Measurements from ENCODE around the gene ORC2.

Gene ORC2

GRCh38 chr2:200878289-200878880 lies 85.1 kb downstream of the ORC2 start:
- Histone ChIP-seq H3K9ac (ENCODE audit: low read depth, low read length) (no peak overlapping the region), H3K9me3 (replicated peaks; ENCODE audit: low read length) (no peaks in the 10 kb centered on the region), H3K4me1 (ENCODE audit: control insufficient read depth, insufficient read depth, low read length) (no peaks in the 10 kb centered on the region), H3K4me3 (ENCODE audit: low read length) (no peak overlapping the region), H3K4me2 (ENCODE audit: low read length) (no peak overlapping the region), H3K36me3 (ENCODE audit: insufficient read depth, low read length) (peaks cover 46% of the 10 kb centered on the region), H3K27me3 (ENCODE audit: control insufficient read depth, insufficient read depth, low read length) (no peaks in the 10 kb centered on the region)

DNA sequence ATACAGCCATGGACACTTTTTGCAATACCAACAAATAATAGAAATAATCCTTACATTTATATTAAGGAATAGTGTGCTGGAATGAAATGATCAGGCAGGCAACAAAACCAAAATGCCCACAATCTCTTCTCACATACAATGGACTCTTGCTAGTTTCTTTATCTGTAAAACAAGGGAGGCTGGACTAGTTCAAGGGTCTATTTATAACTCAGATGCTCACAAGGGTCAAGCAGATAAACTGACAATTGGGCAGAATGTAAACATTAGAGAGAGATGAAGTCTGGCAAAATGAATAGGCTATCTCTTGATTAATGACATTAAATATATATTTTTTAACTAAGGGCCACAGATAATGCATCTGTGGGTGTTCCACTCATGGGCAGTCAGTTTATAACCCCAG lies 86.0 kb downstream of the ORC2 start:
- Histone ChIP-seq H3K36me3 (ENCODE audit: insufficient read depth, low read length) (peaks cover 48% of the 10 kb centered on the region), H3K9ac (ENCODE audit: low read depth, low read length) (no peak overlapping the region), H3K27me3 (ENCODE audit: control insufficient read depth, insufficient read depth, low read length) (no peaks in the 10 kb centered on the region), H3K4me2 (ENCODE audit: low read length) (no peak overlapping the region), H3K4me1 (ENCODE audit: control insufficient read depth, insufficient read depth, low read length) (no peaks in the 10 kb centered on the region), H3K4me3 (ENCODE audit: low read length) (no peak overlapping the region), H3K9me3 (replicated peaks; ENCODE audit: low read length) (no peaks in the 10 kb centered on the region)

GRCh38 chr2:200873560-200873959 lies 89.9 kb downstream of the ORC2 start:
- H3K4me3 ChIP-seq (ENCODE audit: low read length), result no peak overlapping the region
- H3K9ac ChIP-seq (ENCODE audit: low read depth, low read length), result no peak overlapping the region
- no peaks in the 10 kb centered on the region for H3K9me3 ChIP-seq (replicated peaks; ENCODE audit: low read length)
- no peaks in the 10 kb centered on the region for H3K4me1 ChIP-seq (ENCODE audit: control insufficient read depth, insufficient read depth, low read length)
- H3K27me3 ChIP-seq (ENCODE audit: control insufficient read depth, insufficient read depth, low read length), result no peaks in the 10 kb centered on the region
- H3K4me2 ChIP-seq (ENCODE audit: low read length), result no peak overlapping the region
- H3K36me3 ChIP-seq (ENCODE audit: insufficient read depth, low read length), result peaks cover 35% of the 10 kb centered on the region

DNA sequence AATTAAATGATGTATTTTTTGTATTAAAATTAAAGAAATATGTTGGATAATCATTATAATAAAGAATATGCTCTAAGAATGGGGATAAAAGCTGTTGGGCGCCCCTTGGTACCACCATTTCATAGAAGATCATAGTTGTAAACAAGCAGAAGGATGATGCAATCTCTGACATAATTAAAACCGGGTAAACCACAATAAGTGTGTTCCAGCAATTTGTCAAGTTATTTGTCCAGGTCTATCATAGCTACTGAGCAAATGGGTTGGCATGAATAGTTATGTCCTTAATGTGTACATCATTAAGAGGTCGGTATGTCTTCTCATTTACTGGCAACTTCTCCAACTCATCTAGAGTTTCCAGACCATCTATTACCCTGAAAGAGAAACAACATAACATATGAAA lies 92.3 kb downstream of the ORC2 start:
- no peak overlapping the region for H3K4me2 ChIP-seq (ENCODE audit: low read length)
- peaks cover 5% of the 10 kb centered on the region for H3K4me1 ChIP-seq (ENCODE audit: control insufficient read depth, insufficient read depth, low read length)
- H3K36me3 ChIP-seq (ENCODE audit: insufficient read depth, low read length), result peaks cover 28% of the 10 kb centered on the region
- H3K27me3 ChIP-seq (ENCODE audit: control insufficient read depth, insufficient read depth, low read length), result no peaks in the 10 kb centered on the region
- H3K9ac ChIP-seq (ENCODE audit: low read depth, low read length), result no peak overlapping the region
- no peaks in the 10 kb centered on the region for H3K9me3 ChIP-seq (replicated peaks; ENCODE audit: low read length)
- no peak overlapping the region for H3K4me3 ChIP-seq (ENCODE audit: low read length)

GRCh38 chr2:200869014-200869413 lies 94.4 kb downstream of the ORC2 start:
- Histone ChIP-seq H3K4me3 (ENCODE audit: low read length) (no peak overlapping the region), H3K9me3 (replicated peaks; ENCODE audit: low read length) (no peaks in the 10 kb centered on the region), H3K4me1 (ENCODE audit: control insufficient read depth, insufficient read depth, low read length) (peaks cover 7% of the 10 kb centered on the region), H3K4me2 (ENCODE audit: low read length) (no peak overlapping the region), H3K27me3 (ENCODE audit: control insufficient read depth, insufficient read depth, low read length) (no peaks in the 10 kb centered on the region), H3K36me3 (ENCODE audit: insufficient read depth, low read length) (peaks cover 15% of the 10 kb centered on the region), H3K9ac (ENCODE audit: low read depth, low read length) (no peak overlapping the region)

DNA sequence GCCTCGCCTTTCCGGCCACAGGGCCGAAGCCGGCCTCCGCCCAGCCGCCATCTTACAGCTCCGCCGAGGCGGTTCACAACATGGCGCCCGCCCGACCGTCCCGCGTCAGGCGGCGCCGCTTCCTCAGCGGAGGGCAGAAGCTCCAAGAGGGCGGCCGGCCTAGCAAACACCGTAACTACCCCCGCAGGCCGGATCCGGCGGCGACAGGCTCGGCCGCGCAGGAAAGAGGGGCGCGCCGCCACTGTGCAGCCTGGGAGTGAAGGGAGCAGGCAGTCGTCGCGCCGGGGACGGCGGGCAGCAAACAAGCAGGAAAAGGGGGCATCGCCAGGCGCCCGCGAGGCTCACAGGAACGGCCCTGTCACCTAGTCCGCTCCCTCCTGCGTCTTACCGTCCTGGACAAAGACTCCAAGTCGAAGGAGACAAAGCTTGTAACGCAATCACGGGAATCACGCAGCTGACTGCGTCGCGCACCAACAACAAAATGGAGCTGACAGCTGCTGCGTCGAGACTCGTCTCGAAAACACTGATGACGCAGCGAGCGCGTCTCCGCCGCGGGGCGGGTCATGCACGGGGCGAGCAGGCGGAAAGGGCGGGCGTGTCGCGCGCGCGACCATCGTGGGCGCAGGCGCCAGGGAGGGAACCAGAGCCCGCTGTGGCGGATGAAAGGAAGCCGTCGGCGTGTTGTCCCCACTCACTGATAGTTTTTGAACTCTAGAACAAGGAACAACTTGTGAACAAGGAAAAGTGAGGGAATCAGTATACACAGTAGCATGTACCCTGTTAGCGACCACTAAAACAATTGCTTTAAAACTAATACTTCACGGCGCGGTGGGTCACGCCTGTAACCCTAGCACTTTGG lies 99.1 kb downstream of the ORC2 start, which contains the start of gene CLK1:
TSS of gene CLK1 (minus strand) at position 483 of the 859 bp plus-strand sequence. CDS start 2,796 bp downstream, outside the sequence.
- H3K9me3 ChIP-seq (replicated peaks; ENCODE audit: low read length), result no peaks in the 10 kb centered on the region
- H3K27me3 ChIP-seq (ENCODE audit: control insufficient read depth, insufficient read depth, low read length), result no peaks in the 10 kb centered on the region
- H3K9ac ChIP-seq (ENCODE audit: low read depth, low read length), result peak within 1 kb of the TSS; percentile 99
- peak within 1 kb of the TSS; percentile 84 for H3K4me3 ChIP-seq (ENCODE audit: low read length)
- peak within 1 kb of the TSS; percentile 84 for H3K4me2 ChIP-seq (ENCODE audit: low read length)
- peaks cover 22% of the 10 kb centered on the region for H3K36me3 ChIP-seq (ENCODE audit: insufficient read depth, low read length)
- H3K4me1 ChIP-seq (ENCODE audit: control insufficient read depth, insufficient read depth, low read length), result peaks cover 31% of the 10 kb centered on the region

GRCh38 chr2:200863782-200864175 lies 99.7 kb downstream of the ORC2 start:
- H3K9ac ChIP-seq (ENCODE audit: low read depth, low read length), result peak overlapping the region; percentile 99
- H3K27me3 ChIP-seq (ENCODE audit: control insufficient read depth, insufficient read depth, low read length), result no peaks in the 10 kb centered on the region
- no peaks in the 10 kb centered on the region for H3K9me3 ChIP-seq (replicated peaks; ENCODE audit: low read length)
- H3K4me3 ChIP-seq (ENCODE audit: low read length), result peak overlapping the region; percentile 84
- peaks cover 29% of the 10 kb centered on the region for H3K36me3 ChIP-seq (ENCODE audit: insufficient read depth, low read length)
- peak overlapping the region; percentile 84 for H3K4me2 ChIP-seq (ENCODE audit: low read length)
- peaks cover 31% of the 10 kb centered on the region for H3K4me1 ChIP-seq (ENCODE audit: control insufficient read depth, insufficient read depth, low read length)

- peaks cover 31% of the 10 kb centered on the region for H3K4me1 ChIP-seq (ENCODE audit: control insufficient read depth, insufficient read depth, low read length)
- H3K4me3 ChIP-seq (ENCODE audit: low read length), result peak overlapping the region; percentile 84
- no peaks in the 10 kb centered on the region for H3K9me3 ChIP-seq (replicated peaks; ENCODE audit: low read length)
- H3K9ac ChIP-seq (ENCODE audit: low read depth, low read length), result peak overlapping the region; percentile 99
- peaks cover 41% of the 10 kb centered on the region for H3K36me3 ChIP-seq (ENCODE audit: insufficient read depth, low read length)
- no peaks in the 10 kb centered on the region for H3K27me3 ChIP-seq (ENCODE audit: control insufficient read depth, insufficient read depth, low read length)
- H3K4me2 ChIP-seq (ENCODE audit: low read length), result peak overlapping the region; percentile 84
Observed at GRCh38 chr2:200862532-200863000, 100.9 kb downstream of the ORC2 start.

- H3K4me1 ChIP-seq (ENCODE audit: control insufficient read depth, insufficient read depth, low read length), result peaks cover 27% of the 10 kb centered on the region
- peak overlapping the region; percentile 84 for H3K4me2 ChIP-seq (ENCODE audit: low read length)
- no peaks in the 10 kb centered on the region for H3K9me3 ChIP-seq (replicated peaks; ENCODE audit: low read length)
- peaks cover 50% of the 10 kb centered on the region for H3K36me3 ChIP-seq (ENCODE audit: insufficient read depth, low read length)
- H3K4me3 ChIP-seq (ENCODE audit: low read length), result peak overlapping the region; percentile 84
- H3K9ac ChIP-seq (ENCODE audit: low read depth, low read length), result peak overlapping the region; percentile 99
- H3K27me3 ChIP-seq (ENCODE audit: control insufficient read depth, insufficient read depth, low read length), result no peaks in the 10 kb centered on the region
Observed at GRCh38 chr2:200861617-200862155, 101.8 kb downstream of the ORC2 start.

- H3K4me1 ChIP-seq (ENCODE audit: control insufficient read depth, insufficient read depth, low read length), result peaks cover 27% of the 10 kb centered on the region
- H3K4me3 ChIP-seq (ENCODE audit: low read length), result peak overlapping the region; percentile 84
- no peaks in the 10 kb centered on the region for H3K27me3 ChIP-seq (ENCODE audit: control insufficient read depth, insufficient read depth, low read length)
- peak overlapping the region; percentile 99 for H3K9ac ChIP-seq (ENCODE audit: low read depth, low read length)
- peaks cover 62% of the 10 kb centered on the region for H3K36me3 ChIP-seq (ENCODE audit: insufficient read depth, low read length)
- H3K9me3 ChIP-seq (replicated peaks; ENCODE audit: low read length), result no peaks in the 10 kb centered on the region
- H3K4me2 ChIP-seq (ENCODE audit: low read length), result peak overlapping the region; percentile 84
Observed at GRCh38 chr2:200860092-200860795, 103.2 kb downstream of the ORC2 start.
